ENCODE results near the gene SPOP.

Gene SPOP

GRCh38 chr17:49578952-49579500 lies 98.9 kb downstream of the SPOP start:
- Histone ChIP-seq H3K4me3 (ENCODE audit: low read depth in 1 of 2, low read length in 1 of 2) (no peak overlapping the region), H3K27me3 (peaks cover 57% of the 10 kb centered on the region)
- no peak for TF ChIP-seq CTCF (IDR thresholded peaks at IDR 0.05)

GRCh38 chr17:49578414-49578813 lies 99.5 kb downstream of the SPOP start:
- H3K36me3 ChIP-seq, result no peaks in the 10 kb centered on the region
- peaks cover 63% of the 10 kb centered on the region for H3K27me3 ChIP-seq
- peaks cover 8 to 19% of the 10 kb centered on the region in 2 experiments for H3K4me1 ChIP-seq (ENCODE audit: control insufficient read depth in 1 of 2, insufficient read depth in 1 of 2, low read depth in 1 of 2, low read length in 1 of 2)
- no peak for TF ChIP-seq CTCF (IDR thresholded peaks at IDR 0.05)
- no peak overlapping the region for H3K27ac ChIP-seq
- no peak overlapping the region for H3K4me3 ChIP-seq (ENCODE audit: low read depth in 1 of 2, low read length in 1 of 2)
- H3K9me3 ChIP-seq, result no peaks in the 10 kb centered on the region

More at GRCh38 chr17:49578952-49579500, 98.9 kb downstream of the SPOP start:
- Histone ChIP-seq H3K27ac (no peak overlapping the region), H3K36me3 (no peaks in the 10 kb centered on the region), H3K9me3 (no peaks in the 10 kb centered on the region), H3K4me1 (ENCODE audit: control insufficient read depth in 1 of 2, insufficient read depth in 1 of 2, low read depth in 1 of 2, low read length in 1 of 2) (peaks cover 8 to 19% of the 10 kb centered on the region in 2 experiments)

GRCh38 chr17:49577963-49578362 lies 99.9 kb downstream of the SPOP start:
- Histone ChIP-seq H3K36me3 (no peaks in the 10 kb centered on the region), H3K27me3 (peaks cover 68% of the 10 kb centered on the region), H3K9me3 (no peaks in the 10 kb centered on the region), H3K4me1 (ENCODE audit: control insufficient read depth in 1 of 2, insufficient read depth in 1 of 2, low read depth in 1 of 2, low read length in 1 of 2) (peaks cover 8 to 19% of the 10 kb centered on the region in 2 experiments), H3K4me3 (ENCODE audit: low read depth in 1 of 2, low read length in 1 of 2) (no peak overlapping the region), H3K27ac (no peak overlapping the region)
- TF ChIP-seq CTCF (IDR thresholded peaks at IDR 0.05), result no peak

- H3K36me3 ChIP-seq, result no peaks in the 10 kb centered on the region
- peaks cover 8 to 19% of the 10 kb centered on the region in 2 experiments for H3K4me1 ChIP-seq (ENCODE audit: control insufficient read depth in 1 of 2, insufficient read depth in 1 of 2, low read depth in 1 of 2, low read length in 1 of 2)
- H3K9me3 ChIP-seq, result no peaks in the 10 kb centered on the region
- no peak overlapping the region for H3K27ac ChIP-seq
- H3K4me3 ChIP-seq (ENCODE audit: low read depth in 1 of 2, low read length in 1 of 2), result no peak overlapping the region
- TF ChIP-seq CTCF (IDR thresholded peaks at IDR 0.05), result no peak
- H3K27me3 ChIP-seq, result peaks cover 71% of the 10 kb centered on the region
Measured at GRCh38 chr17:49577650-49577934, 100.3 kb downstream of the SPOP start.

- peaks cover 76% of the 10 kb centered on the region for H3K27me3 ChIP-seq
- H3K36me3 ChIP-seq, result no peaks in the 10 kb centered on the region
- H3K4me1 ChIP-seq (ENCODE audit: control insufficient read depth in 1 of 2, insufficient read depth in 1 of 2, low read depth in 1 of 2, low read length in 1 of 2), result peaks cover 8 to 19% of the 10 kb centered on the region in 2 experiments
- no peaks in the 10 kb centered on the region for H3K9me3 ChIP-seq
- peak overlapping the region in 1 of 2 experiments; percentile 47 for H3K4me3 ChIP-seq (ENCODE audit: low read depth in 1 of 2, low read length in 1 of 2)
- TF ChIP-seq CTCF (IDR thresholded peaks at IDR 0.05), result no peak
- no peak overlapping the region for H3K27ac ChIP-seq
Measured at GRCh38 chr17:49576917-49577649, 100.8 kb downstream of the SPOP start.

Data from neutrophil (primary cell).